IMR-90 (cell line): ENCODE results near the gene OSCP1.

Experiments used
- CHD1 ChIP-seq: IDR thresholded peaks from 2 replicates; pipeline ENCODE4 v1.6.1; 2012; ENCODE audit warnings: low read depth, low read length, improper control_type of control experiment
- POLR2A ChIP-seq: IDR thresholded peaks from 2 replicates; pipeline ENCODE4 v1.6.1; 2012; ENCODE audit warnings: mild to moderate bottlenecking, low read depth, low read length
- RCOR1 ChIP-seq: IDR thresholded peaks from 2 replicates; pipeline ENCODE4 v1.6.1; 2012; ENCODE audit warnings: mild to moderate bottlenecking, low read length, improper control_type of control experiment; ENCODE audit not compliant: insufficient replicate concordance
- TF ChIP-seq, protein P1 (sequence below): conservative IDR thresholded peaks from 2 replicates; pipeline ENCODE4 v1.5.1; 2012; ENCODE audit warnings: mild to moderate bottlenecking, low read depth, low read length, improper control_type of control experiment

GRCh38 chr1:36419140-36419539 lies 31.1 kb downstream of the OSCP1 start:
- TF ChIP-seq, protein P1, sequence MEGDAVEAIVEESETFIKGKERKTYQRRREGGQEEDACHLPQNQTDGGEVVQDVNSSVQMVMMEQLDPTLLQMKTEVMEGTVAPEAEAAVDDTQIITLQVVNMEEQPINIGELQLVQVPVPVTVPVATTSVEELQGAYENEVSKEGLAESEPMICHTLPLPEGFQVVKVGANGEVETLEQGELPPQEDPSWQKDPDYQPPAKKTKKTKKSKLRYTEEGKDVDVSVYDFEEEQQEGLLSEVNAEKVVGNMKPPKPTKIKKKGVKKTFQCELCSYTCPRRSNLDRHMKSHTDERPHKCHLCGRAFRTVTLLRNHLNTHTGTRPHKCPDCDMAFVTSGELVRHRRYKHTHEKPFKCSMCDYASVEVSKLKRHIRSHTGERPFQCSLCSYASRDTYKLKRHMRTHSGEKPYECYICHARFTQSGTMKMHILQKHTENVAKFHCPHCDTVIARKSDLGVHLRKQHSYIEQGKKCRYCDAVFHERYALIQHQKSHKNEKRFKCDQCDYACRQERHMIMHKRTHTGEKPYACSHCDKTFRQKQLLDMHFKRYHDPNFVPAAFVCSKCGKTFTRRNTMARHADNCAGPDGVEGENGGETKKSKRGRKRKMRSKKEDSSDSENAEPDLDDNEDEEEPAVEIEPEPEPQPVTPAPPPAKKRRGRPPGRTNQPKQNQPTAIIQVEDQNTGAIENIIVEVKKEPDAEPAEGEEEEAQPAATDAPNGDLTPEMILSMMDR = no peak
- no peak for TF ChIP-seq CHD1
- TF ChIP-seq POLR2A = no peak
- TF ChIP-seq RCOR1 = no peak
